Measurements from ENCODE around the gene HCFC2.

The HCFC2 gene

GRCh38 chr12:104059963-104060362 lies 4.4 kb upstream of the HCFC2 start:
- Histone ChIP-seq H3K27me3 (no peaks in the 10 kb centered on the region), H3K4me3 (no peak overlapping the region), H3K9me3 (no peaks in the 10 kb centered on the region), H3K36me3 (no peaks in the 10 kb centered on the region), H3K4me1 (peaks cover 0 to 10% (median 3%) of the 10 kb centered on the region in 4 donors), H3K27ac (no peak overlapping the region)
- intact Hi-C loops (cut with DNase I; ENCODE audit: low total_unique reads), result loop anchor here (5.0 to 10.0 kb wide), 2 partner anchors 52 to 95 kb away; partner anchors contain the start of gene TDG
- DNase-seq, result no peak
- TF ChIP-seq CTCF (IDR thresholded peaks at IDR 0.05), result no peak

- H3K27ac ChIP-seq, result no peak overlapping the region
- peaks cover 0 to 18% (median 6%) of the 10 kb centered on the region in 4 donors for H3K4me1 ChIP-seq
- no peak overlapping the region for H3K4me3 ChIP-seq
- no peaks in the 10 kb centered on the region for H3K36me3 ChIP-seq
- intact Hi-C loops (cut with DNase I; ENCODE audit: low total_unique reads), result loop anchor here (10.0 kb wide), 1 partner anchor 96 kb away; the partner anchor contains the start of gene TDG
- no peak for TF ChIP-seq CTCF (IDR thresholded peaks at IDR 0.05)
- no peak for DNase-seq
- no peaks in the 10 kb centered on the region for H3K9me3 ChIP-seq
- no peaks in the 10 kb centered on the region for H3K27me3 ChIP-seq
These were observed 3.5 kb upstream of the HCFC2 start for GRCh38 chr12:104060791-104061190.

- intact Hi-C loops (cut with DNase I; ENCODE audit: low total_unique reads), result loop anchor here (10.0 kb wide), 1 partner anchor 99 kb away; the partner anchor contains the start of gene TDG
- Histone ChIP-seq H3K36me3 (peaks cover 0 to 17% (median 4%) of the 10 kb centered on the region in 3 donors), H3K27ac (peak overlapping the region; percentile 88 to 89), H3K27me3 (no peaks in the 10 kb centered on the region), H3K9me3 (no peaks in the 10 kb centered on the region), H3K4me3 (peak overlapping the region; percentile 80 to 97), H3K4me1 (peaks cover 0 to 28% (median 18%) of the 10 kb centered on the region in 4 donors)
- TF ChIP-seq CTCF (IDR thresholded peaks at IDR 0.05), result no peak
- peak in 1 of 2 donors; percentile 32 for DNase-seq
These were observed 660 bp upstream of the HCFC2 start for GRCh38 chr12:104063712-104064030.

- intact Hi-C loops (cut with DNase I; ENCODE audit: low total_unique reads), result loop anchor here (10.0 kb wide), 1 partner anchor 100 kb away; the partner anchor contains the start of gene TDG
These were observed 604 bp downstream of the HCFC2 start for GRCh38 chr12:104064842-104065427.

GRCh38 chr12:104072099-104072498 lies 7.8 kb downstream of the HCFC2 start:
- Histone ChIP-seq H3K27ac (no peak overlapping the region), H3K36me3 (peaks cover 19 to 48% (median 28%) of the 10 kb centered on the region in 3 donors), H3K27me3 (no peaks in the 10 kb centered on the region), H3K9me3 (no peaks in the 10 kb centered on the region), H3K4me3 (no peak overlapping the region), H3K4me1 (peaks cover 0 to 6% (median 1%) of the 10 kb centered on the region in 4 donors)
- TF ChIP-seq CTCF (IDR thresholded peaks at IDR 0.05), result no peak
- intact Hi-C loops (cut with DNase I; ENCODE audit: low total_unique reads), result no loop called here
- DNase-seq, result no peak

More at GRCh38 chr12:104064842-104065427, 604 bp downstream of the HCFC2 start:
- Histone ChIP-seq H3K36me3 (peaks cover 0 to 30% (median 11%) of the 10 kb centered on the region in 3 donors), H3K9me3 (no peaks in the 10 kb centered on the region), H3K27ac (peak overlapping the region; percentile 88 to 89), H3K4me1 (peaks cover 0 to 28% (median 18%) of the 10 kb centered on the region in 4 donors), H3K4me3 (peak overlapping the region; percentile 80 to 97), H3K27me3 (no peaks in the 10 kb centered on the region)
- peak in 1 of 2 donors; percentile 23 for DNase-seq
- TF ChIP-seq CTCF (IDR thresholded peaks at IDR 0.05), result no peak
